Hematopoietic multipotent progenitor cell (in vitro differentiated cells): ENCODE data around the gene ZNF273. TPM values are rescaled to one million over a fixed set of nuclear protein-coding genes. Genes with fewer than 3 reads are reported as not detected.
"Not testable (repeated sequence)": the region's sequence is repeated elsewhere in the genome, so short reads cannot be mapped to it uniquely, and the experiment has no call there.

ENCODE experiments used
- DNase-seq, 3 donors: peaks; one replicate each; pipeline ENCODE4 v3.0.0-alpha.2; 2011 to 2015; ENCODE audit warnings: low read depth in 2 of 3, low spot score in 2 of 3
- total RNA-seq: library from RNA; depleted of rRNA; stranded (reverse); fragments of >200 nt; gene quantifications from one replicate; pipeline ENCODE4 v1.2.3, GENCODE V29; 2012

Gene ZNF273
- total RNA-seq, result 6.2 TPM

DNA sequence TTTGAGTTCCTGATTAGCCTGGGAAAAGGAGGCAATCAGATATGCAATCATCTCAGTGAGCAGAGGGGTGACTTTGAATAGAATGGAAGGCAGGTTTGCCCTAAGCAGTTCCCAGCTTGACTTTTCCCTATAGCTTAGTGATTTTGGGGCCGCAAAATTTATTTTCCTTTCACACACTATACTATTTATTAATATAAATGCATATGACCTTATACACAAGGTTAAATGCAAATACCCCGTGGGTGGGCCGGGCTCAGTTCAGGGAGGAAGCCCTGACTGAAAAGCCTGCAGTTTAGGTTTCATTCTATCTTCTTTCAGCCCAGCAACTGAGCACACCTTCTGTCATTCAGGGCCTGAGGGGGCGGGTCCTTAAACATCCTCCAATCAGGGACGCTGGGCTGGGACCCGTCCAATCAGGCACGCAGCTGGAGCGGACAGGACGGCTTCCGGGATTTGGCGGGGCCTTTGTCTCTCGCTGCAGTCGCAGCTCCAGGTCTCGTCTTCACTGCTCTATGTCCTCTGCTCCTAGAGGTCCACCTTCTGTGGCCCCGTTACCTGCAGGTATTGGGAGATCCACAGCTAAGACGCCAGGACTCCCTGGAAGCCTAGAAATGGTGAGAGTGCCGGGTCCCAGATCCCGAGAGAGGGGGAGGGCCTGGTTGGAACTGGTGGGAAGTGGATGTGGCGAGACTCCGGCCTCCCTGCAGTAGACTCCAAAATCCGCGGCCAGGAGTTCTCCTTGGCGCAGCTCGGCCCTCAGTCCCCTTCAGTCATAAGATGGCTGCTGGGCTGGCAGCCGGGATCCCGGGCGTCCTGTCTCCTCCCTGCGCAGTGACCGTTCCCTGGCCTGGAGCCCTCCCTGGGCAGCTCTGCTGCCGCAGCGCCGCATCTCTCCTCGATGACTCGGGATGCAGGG, at the start of gene ZNF273:
Gene ZNF273 (plus strand): TSS at position 468 of the 916 bp plus-strand sequence. CDS start 45 bp downstream, at position 513.
- peak; percentile 55 to 95 (median 88) for DNase-seq

DNA sequence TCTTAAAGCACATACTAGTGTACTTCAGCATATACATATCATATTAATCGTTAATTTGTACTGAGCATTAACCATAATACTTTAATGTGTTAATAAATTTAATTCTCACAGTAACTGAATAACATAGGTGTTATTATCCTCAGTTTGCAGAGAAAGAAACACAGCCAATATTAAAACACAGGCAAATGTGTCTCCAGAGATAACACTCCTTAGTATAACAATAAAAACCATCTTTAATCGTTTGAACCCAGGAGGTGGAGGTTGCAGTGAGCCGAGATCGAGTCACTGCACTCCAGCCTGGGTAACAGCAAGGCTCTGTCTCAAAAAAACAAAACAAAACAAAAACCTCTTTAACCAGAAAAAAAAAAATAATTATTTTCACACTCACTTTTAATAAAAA, 49.4 kb upstream of the ZNF273 start:
- no peak for DNase-seq

DNA sequence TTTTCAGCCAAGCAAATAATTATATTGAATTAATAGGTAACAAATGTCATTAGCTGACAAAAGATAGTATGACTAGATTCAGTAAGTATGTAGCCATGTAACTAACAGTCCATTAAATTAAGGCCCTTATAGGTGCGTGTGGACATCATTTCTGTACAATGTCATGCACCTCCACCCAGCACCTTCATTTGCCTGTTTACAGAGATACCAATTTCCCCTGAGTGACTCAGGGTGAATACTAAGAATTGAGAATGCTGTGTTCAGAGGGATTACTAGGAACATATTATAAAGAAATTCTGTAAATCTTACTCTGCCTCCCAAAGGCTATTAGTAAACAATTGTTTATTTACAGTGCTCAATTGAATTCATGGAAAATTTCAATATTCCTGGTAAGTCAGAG, 48.1 kb upstream of the ZNF273 start:
- DNase-seq, result no peak

DNA sequence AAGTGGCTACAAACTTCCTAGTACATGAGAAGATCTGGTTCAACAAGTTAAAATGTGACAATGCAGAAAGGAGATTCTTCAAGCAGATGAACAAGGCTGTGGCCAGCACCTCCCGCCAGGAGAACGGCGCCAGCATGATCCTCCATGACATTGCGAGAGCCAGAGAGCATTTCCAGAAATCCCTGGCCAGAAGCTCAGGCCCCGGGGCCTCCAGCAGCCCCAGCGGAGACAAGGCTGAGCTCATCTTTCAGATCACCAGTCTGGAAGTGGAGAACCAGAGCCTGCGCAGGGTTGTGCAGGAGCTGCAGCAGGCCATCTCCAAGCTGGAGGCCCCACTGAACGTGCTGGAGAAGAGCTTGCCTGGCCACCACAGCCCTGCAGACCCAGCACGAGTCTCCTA, 40.1 kb upstream of the ZNF273 start:
- no peak for DNase-seq

DNA sequence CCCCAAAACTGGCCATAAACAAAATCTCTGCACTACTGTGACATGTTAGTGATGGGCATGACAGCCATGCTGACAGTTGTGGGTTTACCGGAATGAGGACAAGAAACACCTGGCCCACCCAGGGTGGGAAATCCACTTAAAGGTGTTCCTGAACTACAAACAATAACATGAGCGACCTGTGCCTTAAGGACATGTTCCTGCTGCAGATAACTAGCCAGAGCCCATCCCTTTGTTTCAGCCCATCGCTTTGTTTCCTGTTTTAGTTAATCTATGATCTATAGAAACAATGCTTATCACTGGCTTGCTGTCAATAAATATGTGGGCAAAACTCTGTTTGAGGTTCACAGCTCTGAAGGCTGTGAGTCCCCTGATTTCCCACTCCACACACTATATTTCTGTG, 39.5 kb upstream of the ZNF273 start:
- not testable (repeated sequence) for DNase-seq

DNA sequence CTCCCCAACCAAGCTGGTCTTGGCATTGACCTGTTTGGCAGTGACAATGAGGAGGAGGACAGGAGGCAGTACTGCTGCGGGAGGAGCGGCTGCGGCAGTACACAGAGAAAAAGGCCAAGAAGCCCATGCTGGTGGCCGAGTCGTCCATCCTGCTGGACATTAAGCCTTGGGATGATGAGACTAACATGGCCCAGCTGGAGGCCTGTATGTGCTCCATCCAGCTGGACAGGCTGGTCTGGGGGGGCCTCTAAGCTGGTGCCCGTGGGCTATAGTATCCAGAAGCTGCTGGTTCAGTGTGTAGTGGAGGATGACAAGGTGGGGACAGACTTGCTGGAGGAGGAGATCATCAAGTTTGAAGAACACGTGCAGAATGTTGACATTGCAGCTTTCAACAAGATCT, 39.1 kb upstream of the ZNF273 start:
- DNase-seq, result no peak

DNA sequence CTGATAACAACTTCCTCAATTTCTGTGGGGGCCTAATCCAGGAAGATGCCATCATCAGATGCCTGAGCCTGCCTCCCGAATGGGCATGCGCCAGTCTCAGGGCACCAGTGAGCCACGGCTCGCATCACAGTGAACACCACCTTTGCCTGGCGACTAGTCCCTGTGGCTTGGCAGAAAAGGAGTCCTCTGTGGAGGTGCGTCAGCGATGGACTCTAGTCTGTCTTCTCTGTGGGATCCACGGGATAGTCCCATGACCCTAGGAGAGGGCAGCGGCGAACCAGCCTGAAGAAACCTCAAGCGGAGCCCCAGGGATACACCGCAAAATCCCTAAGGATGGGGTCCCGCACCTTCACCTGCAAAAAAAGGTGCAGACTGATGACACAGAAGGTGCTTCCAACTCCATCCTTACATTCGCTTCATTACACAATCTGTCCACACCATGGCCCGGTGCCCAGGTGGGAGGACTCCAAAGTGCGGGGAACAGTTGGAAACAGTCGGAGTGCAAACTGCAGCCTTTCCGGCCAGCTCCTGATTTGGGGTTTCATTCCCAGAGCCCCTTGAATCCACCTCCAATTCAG, 35.1 kb upstream of the ZNF273 start:
- DNase-seq, result no peak

DNA sequence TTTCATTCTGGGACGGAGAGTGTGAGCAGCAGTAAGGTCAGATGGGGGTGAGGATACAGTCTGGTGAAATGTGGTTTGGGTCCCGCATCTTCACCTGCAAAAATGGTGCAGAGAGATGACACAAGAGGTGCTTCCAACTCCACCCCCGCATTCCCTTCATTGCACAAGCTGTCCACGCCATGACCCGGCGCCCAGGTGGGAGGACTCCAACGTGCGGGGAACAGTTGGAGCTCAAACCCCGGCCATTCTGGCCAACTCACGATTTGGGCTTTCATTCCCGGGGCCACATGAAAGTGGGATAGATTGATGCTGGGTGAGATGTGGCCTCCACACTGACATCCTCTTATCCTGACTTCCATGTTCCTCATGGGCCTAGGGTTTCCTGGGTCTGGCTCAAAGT, 34.6 kb upstream of the ZNF273 start:
- DNase-seq, result no peak

DNA sequence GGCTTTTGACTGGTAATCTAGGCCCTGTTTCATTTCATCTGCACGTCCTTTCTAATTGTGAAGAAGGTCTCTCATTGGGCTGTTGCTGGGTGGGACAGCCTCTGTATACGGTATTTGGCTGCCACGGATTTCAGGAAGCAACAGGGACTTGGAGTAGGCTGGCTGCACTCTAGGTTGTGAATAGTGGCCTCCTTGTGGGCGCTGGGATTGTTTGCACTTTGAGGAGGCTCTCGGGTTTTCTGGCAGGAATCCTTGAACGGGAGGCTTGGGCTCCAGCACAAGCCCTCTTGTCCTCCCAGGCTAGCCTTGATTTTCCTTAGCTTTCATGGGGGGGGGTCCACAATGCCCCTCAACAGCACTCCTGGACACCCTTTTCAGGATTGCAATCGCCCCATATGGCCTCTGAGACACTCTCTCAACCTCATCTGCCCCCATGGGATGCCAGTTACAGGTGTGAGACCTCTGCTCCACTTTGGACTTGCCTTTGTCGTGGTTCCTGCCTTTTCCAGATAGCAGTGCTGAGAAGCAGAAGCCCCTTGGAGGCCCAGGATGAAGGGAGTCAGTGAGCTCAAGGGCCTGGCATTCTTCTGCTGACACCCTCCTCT, 33.9 kb upstream of the ZNF273 start:
- DNase-seq, result no peak

DNA sequence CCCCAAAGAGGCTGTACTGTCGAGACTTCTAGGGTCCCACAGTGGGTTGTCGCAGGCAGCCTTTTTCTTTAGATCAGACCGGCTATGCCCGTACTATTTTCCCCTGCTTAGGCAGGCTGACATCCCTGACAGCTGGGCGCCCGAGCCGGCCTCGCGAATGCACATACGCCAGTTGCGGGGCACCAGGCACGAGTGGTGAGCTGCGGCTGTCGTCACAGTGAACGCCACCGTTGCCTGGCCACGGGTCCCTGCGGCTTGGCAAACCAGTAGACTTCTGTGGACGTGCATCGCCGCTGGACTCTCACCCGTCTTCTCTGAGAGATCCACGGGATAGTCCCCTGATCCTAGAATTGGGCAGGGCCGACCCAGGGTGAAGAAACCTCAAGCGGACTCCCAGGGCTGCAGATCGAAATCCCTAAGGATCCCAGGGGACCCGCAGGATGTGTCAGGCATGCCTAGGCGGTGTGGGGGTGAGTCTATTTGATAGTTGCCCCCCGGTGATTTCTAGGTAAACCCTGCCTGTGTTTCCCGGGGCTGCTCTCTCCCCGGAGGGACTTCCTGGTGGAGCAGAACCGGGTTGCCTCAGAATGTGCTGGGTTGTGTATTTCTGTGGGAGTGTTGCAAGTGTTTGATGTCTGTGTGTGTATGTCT, 33.0 kb upstream of the ZNF273 start:
- DNase-seq, result no peak

DNA sequence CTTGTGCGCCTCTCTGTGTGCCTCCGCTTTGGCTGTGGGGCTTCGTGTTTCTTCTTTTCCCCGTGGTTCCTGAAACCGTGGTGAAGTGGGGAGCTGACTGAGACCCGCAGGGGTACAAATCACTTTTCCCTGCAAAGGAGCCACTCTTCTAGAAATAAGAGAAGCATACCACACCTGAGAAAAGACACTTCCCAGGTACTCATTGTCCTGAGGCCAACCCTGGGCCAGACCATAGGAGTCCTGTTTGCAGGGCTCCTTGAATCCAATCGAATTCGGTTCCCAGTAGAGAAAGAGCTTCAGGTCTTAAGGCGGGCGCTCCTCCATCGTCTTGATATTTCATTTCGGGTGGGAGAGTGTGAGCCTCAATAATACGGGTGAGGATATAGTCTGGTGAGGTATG, 32.4 kb upstream of the ZNF273 start:
- DNase-seq, result no peak

DNA sequence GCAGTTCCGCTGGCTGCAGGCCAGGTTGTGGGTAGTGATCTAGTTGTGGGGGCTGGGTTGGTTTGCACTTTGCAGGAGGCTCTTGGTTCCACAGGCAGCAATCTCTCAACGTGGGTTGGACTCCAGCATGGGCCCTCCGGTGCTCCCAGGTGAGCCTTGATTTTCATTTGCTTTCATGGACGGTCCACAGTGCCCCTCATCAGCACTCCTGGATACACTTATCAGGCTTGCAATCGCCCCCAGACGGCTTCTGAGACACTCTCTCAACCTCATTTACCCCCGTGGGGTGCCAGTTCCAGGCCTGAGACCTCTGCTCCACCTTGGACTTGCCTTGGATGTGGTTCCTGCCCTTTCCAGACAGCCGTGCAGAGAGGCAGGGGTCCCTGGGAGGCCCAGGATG, 31.3 kb upstream of the ZNF273 start:
- DNase-seq, result no peak

DNA sequence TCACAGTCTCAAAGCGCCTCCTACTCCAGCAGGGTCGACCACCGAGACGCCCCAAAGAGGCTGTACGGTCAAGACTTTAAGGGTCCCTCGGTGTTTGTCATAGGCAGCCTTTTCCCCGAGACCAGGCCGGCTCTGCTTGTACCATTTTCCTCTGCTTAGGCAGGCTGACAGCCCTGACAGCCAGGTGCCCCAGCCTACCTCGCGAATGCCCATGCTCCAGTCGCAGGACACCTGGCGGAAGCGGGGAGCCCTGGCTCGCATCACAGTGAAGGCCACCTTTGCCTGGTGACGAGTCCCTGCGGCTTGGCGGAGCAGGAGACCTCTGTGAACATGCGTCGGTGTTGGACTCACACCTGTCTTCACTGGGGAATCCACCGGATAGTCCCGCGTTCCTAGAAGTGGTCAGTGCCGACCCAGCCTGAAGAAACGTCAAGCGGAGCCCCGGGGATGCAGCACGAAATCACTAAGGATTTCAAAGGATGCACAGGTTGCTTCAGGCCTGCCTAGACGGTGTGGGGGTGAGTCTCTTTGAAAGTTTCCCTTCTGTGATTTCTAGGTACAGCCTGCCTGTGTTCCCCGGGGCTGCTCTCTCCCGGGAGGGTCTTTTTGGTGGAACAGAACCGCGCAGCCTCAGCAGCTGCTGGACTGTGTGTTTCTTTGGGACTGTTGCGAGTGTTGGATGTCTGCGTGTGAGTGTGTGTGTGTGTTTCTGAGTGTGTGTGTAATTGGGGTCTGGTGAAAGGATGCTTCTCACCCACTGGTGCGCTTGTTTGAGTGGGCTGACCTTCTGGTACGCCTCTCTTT, 30.5 kb upstream of the ZNF273 start:
- DNase-seq, result no peak

DNA sequence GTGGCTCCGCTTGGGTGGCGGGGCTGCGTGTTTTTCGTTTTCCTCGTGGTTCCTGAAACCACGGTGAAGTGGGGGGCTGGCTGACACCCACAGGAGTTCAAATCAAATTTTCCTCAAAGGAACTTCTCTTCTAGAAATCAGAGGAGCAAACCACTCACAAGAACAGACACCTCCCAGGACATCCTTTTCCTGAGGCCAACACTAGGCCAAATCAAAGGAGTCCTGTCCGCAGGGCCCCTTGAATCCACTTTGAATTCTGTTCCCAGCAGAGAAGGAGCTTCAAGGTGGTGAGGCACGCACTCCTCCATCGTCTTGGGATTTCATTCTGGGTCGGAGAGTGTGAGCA, 29.9 kb upstream of the ZNF273 start:
- no peak for DNase-seq

DNA sequence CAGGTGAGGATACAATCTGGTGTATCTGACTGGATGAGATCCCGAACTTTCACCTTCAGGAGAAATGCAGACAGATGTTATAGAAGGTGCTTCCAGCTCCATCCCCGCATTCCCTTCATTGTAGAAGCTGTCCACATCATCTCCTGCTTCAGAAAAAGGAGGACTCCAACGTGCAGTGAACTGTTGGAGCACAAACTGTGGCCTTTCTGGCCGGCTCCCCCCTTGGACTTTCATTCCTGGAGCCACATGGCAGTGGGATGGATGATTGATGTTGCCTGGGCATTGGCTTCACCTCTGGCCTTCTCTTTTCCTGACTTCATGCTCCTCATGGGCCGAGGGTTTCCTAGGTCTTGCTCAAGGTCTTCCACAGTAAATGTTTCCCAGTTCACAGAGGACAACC, 29.6 kb upstream of the ZNF273 start:
- no peak for DNase-seq

DNA sequence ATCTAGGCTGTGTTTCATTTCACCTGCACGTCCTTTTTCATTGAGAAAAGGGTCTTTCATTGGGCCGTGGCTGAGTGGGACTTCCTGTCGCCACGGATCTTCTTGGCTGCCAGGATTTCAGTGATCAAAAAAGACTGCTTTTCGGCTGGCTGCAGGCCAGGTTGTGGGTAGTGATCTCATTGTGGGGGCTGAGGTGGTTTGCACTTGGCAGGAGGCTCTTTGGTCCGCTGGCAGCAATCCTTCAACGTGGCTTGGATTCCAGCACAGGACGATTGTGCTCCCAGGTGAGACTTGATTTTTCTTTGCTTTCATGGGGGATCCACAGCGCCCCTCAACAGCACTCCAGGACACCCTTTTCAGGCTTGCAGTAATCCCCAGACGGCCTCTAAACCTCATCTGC, 29.0 kb upstream of the ZNF273 start:
- DNase-seq, result no peak

DNA sequence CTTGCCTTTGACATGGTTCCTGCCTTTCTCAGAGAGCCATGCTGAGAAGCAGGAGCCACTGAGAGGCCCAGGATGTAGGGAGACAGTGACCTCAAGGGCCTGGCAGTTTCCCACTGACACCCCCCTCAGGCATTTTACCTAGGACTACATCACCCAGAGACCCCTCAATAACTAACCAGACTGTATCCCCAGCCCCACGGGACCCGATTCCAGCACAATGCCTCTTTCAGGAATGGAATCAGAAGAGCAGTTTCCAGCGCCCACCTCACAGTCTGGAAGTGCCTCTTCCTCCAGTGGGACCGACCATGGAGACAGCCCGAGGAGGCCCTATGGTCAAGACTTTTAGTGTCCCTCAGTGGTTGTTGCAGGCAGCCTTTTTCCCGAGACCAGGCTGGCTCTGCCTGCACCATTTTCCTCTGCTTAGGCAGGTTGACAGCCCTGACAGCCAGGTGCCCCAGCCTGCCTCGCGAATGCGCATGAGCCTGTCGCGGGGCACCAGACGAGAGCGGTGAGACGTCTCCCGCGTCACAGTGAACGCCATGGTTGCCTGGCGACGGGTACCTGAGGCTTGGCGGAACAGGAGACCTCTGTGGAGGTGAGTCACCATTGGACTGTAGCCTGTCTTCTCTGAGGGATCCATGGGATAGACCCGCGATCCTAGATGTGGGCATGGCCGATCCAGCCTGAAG, 28.4 kb upstream of the ZNF273 start:
- no peak for DNase-seq

DNA sequence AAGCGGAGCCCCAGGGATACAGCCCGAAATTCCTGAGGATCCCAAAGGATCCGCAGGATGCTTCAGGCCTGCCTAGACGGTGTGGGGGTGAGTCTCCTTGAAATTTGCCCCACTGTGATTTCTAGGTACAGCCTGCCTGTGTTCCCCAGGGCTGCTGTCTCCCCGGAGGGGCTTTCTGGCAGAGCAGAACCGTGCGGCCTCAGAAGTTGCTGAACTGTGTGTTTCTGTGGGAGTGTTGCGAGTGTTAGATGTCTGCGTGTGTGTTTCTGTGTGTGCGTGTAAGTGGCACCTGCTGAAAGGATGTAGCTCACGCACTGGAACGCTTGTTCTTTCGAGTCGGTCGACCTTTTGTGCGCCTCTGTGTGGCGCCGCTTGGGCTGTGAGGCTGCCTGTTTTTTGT, 27.8 kb upstream of the ZNF273 start:
- no peak for DNase-seq

DNA sequence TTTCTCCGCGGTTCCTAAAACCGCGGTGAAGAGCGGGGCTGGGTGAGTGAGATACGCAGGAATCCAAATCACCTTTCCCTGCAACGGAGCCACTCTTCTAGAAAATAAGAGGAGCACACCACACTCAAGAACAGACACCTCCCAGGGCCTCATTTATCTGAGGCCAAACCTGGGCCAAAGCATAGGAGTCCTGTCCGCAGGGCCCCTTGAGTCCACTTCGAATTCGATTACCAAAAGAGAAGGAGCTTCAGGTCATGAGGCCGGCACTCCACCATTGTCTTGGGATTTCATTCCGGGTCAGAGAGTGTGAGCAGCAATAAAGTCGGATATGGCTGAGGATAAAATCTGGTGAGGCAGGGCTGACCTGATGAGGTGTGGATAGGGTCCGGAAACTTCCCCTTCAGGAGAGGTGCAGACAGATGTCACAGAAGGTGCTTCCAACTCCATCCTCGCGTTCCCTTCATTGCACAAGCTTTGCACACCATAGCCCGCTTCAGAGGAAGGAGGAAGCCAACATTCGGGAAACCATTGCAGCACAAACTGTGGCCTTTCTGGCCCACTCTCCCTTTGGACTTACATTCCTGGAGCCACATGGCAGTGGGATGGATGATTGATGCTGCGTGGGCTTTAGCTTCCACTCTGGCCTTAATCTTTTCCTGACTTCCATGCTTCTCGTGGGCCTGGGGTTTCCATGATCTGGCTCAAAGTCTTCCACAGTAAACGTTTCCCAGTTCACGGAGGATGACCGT, 27.2 kb upstream of the ZNF273 start:
- DNase-seq, result no peak
